ENCODE data around the gene VTI1B. TPM values are rescaled to one million over a fixed set of nuclear protein-coding genes. Genes with fewer than 3 reads are reported as not detected.
A peak's percentile ranks its signal among the peaks of the same experiment; 100 is the strongest.
"Not testable (repeated sequence)": the region's sequence is repeated elsewhere in the genome, so short reads cannot be mapped to it uniquely, and the experiment has no call there.

VTI1B gene
- total RNA-seq, 1 donor from 2014 or later = 133 TPM

GRCh38 chr14:67641480-67641879 lies 33.0 kb downstream of the VTI1B start:
- DNase-seq (no peak), ATAC-seq (no peak)
- intact Hi-C loops (cut with micrococcal nuclease) = no loop called here

GRCh38 chr14:67638642-67639041 lies 35.8 kb downstream of the VTI1B start:
- DNase-seq (no peak), ATAC-seq (no peak)
- intact Hi-C loops (cut with micrococcal nuclease) = no loop called here

GRCh38 chr14:67636361-67636919 lies 38.0 kb downstream of the VTI1B start:
- peak; percentile 97 for ATAC-seq
- intact Hi-C loops (cut with micrococcal nuclease) = no loop called here
- DNase-seq = no peak

- ATAC-seq (no peak), DNase-seq (no peak)
- intact Hi-C loops (cut with micrococcal nuclease) = no loop called here
Measured at GRCh38 chr14:67633451-67634147, 40.8 kb downstream of the VTI1B start.

GRCh38 chr14:67630938-67631337 lies 43.5 kb downstream of the VTI1B start:
- no peak for ATAC-seq
- DNase-seq = no peak
- intact Hi-C loops (cut with micrococcal nuclease) = no loop called here

GRCh38 chr14:67630186-67630585 lies 44.2 kb downstream of the VTI1B start:
- DNase-seq (no peak), ATAC-seq (no peak)
- intact Hi-C loops (cut with micrococcal nuclease) = no loop called here

- DNase-seq (no peak), ATAC-seq (no peak)
- intact Hi-C loops (cut with micrococcal nuclease) = no loop called here
Measured at GRCh38 chr14:67627519-67627918, 46.9 kb downstream of the VTI1B start.

- DNase-seq; intact Hi-C loops (cut with micrococcal nuclease); ATAC-seq: not testable (repeated sequence)
Measured at GRCh38 chr14:67626131-67626530, 48.3 kb downstream of the VTI1B start.

GRCh38 chr14:67623114-67623513 lies 51.3 kb downstream of the VTI1B start:
- intact Hi-C loops (cut with micrococcal nuclease) = no loop called here
- no peak for DNase-seq
- no peak for ATAC-seq

GRCh38 chr14:67622675-67623074 lies 51.8 kb downstream of the VTI1B start:
- DNase-seq (no peak), ATAC-seq (no peak)
- intact Hi-C loops (cut with micrococcal nuclease) = no loop called here

- peak; percentile 16 for ATAC-seq
- intact Hi-C loops (cut with micrococcal nuclease) = no loop called here
- peak; percentile 31 for DNase-seq
Measured at GRCh38 chr14:67620217-67620785, 54.1 kb downstream of the VTI1B start.

GRCh38 chr14:67619446-67620216 lies 54.8 kb downstream of the VTI1B start, which contains the start of gene ARG2:
Gene ARG2, plus strand, starts transcription at chr14:67619920. Its CDS starts 58 bp downstream, at chr14:67619978.
- intact Hi-C loops (cut with micrococcal nuclease) = loop anchor here (5.0 kb wide), 1 partner anchor 48 kb away; no protein-coding TSS in a partner anchor
- DNase-seq = peak; percentile 99
- peak; percentile 99 for ATAC-seq

- intact Hi-C loops (cut with micrococcal nuclease) = loop anchor here (5.0 kb wide), 1 partner anchor 49 kb away; no protein-coding TSS in a partner anchor
- ATAC-seq (peak; percentile 67), DNase-seq (no peak)
Measured at GRCh38 chr14:67618617-67619063, 55.8 kb downstream of the VTI1B start.

GRCh38 chr14:67610491-67610890 lies 63.9 kb downstream of the VTI1B start:
- ATAC-seq = no peak
- intact Hi-C loops (cut with micrococcal nuclease) = no loop called here
- no peak for DNase-seq

- DNase-seq (no peak), ATAC-seq (no peak)
- intact Hi-C loops (cut with micrococcal nuclease) = no loop called here
Measured at GRCh38 chr14:67609642-67610310, 64.7 kb downstream of the VTI1B start.

GRCh38 chr14:67607646-67608045 lies 66.8 kb downstream of the VTI1B start:
- no peak for DNase-seq
- ATAC-seq = no peak
- intact Hi-C loops (cut with micrococcal nuclease) = no loop called here

GRCh38 chr14:67602995-67603545 lies 71.4 kb downstream of the VTI1B start:
- DNase-seq (no peak), ATAC-seq (no peak)
- intact Hi-C loops (cut with micrococcal nuclease) = no loop called here

- intact Hi-C loops (cut with micrococcal nuclease) = no loop called here
- ATAC-seq = no peak
Measured at GRCh38 chr14:67602076-67602475, 72.4 kb downstream of the VTI1B start.

GRCh38 chr14:67600562-67600974 lies 73.9 kb downstream of the VTI1B start:
- ATAC-seq; intact Hi-C loops (cut with micrococcal nuclease): not testable (repeated sequence)

More at GRCh38 chr14:67602076-67602475, 72.4 kb downstream of the VTI1B start:
- no peak for DNase-seq

More at GRCh38 chr14:67600562-67600974, 73.9 kb downstream of the VTI1B start:
- DNase-seq = not testable (repeated sequence)
